A549 (cell line): ENCODE results near the gene CDH4.

Experiments
- BHLHE40 ChIP-seq: IDR thresholded peaks from 2 replicates; pipeline ENCODE4 v1.6.1; 2012; ENCODE audit warnings: low read depth, low read length, inconsistent platforms
- CHD4 ChIP-seq: fragments of 200-600 bp; sonication (generic); IDR thresholded peaks from 2 replicates; pipeline ENCODE4 v1.6.1; 2016; ENCODE audit warnings: antibody characterized with exemption, mild to moderate bottlenecking, borderline replicate concordance
- FOXS1 ChIP-seq: fragments of 250-450 bp; sonication (Bioruptor Pico); IDR thresholded peaks from 2 replicates; pipeline ENCODE4 v1.5.0; 2020; ENCODE audit warnings: mild to moderate bottlenecking, moderate library complexity
- HEYL ChIP-seq: fragments of 250-450 bp; sonication (Bioruptor Pico); IDR thresholded peaks from 2 replicates; pipeline ENCODE4 v1.8.0; 2021; ENCODE audit warnings: mild to moderate bottlenecking, moderate library complexity
- HOXB13 ChIP-seq: fragments of 250-450 bp; sonication (Bioruptor Pico); IDR thresholded peaks from 2 replicates; pipeline ENCODE4 v1.5.0; 2020; ENCODE audit warnings: low read depth, mild to moderate bottlenecking, moderate library complexity
- MAZ ChIP-seq: fragments of 150-350 bp; IDR thresholded peaks from 2 replicates; pipeline ENCODE4 v1.6.1; 2014; ENCODE audit warnings: antibody characterized with exemption, low read depth, low read length, borderline replicate concordance
- PHF8 ChIP-seq: fragments of 200-600 bp; sonication (generic); IDR thresholded peaks from 2 replicates; pipeline ENCODE4 v1.6.1; 2016; ENCODE audit warnings: low read depth, mild to moderate bottlenecking, antibody characterized with exemption, moderate library complexity, borderline replicate concordance
- POLR2A ChIP-seq: IDR thresholded peaks from 2 replicates; pipeline ENCODE4 v1.6.1; 2012; ENCODE audit warnings: mild to moderate bottlenecking, low read length
- SMC3 ChIP-seq: fragments of >200 bp; sonication (Bioruptor Twin); formaldehyde crosslinking; IDR thresholded peaks from 3 replicates; pipeline ENCODE4 v1.6.1; 2018; ENCODE audit warnings: inconsistent platforms
- TF ChIP-seq, protein P1 (sequence below): fragments of >200 bp; sonication (Bioruptor Twin); formaldehyde crosslinking; IDR thresholded peaks from 3 replicates; pipeline ENCODE4 v1.5.1; 2016
- TF ChIP-seq, protein P2 (sequence below): fragments of 450-650 bp; IDR thresholded peaks from 2 replicates; pipeline ENCODE4 v1.6.1; 2014; ENCODE audit warnings: antibody characterized with exemption
- TF ChIP-seq, protein P3 (sequence below): IDR thresholded peaks from 2 replicates; pipeline ENCODE4 v1.6.1; 2012

DNA sequence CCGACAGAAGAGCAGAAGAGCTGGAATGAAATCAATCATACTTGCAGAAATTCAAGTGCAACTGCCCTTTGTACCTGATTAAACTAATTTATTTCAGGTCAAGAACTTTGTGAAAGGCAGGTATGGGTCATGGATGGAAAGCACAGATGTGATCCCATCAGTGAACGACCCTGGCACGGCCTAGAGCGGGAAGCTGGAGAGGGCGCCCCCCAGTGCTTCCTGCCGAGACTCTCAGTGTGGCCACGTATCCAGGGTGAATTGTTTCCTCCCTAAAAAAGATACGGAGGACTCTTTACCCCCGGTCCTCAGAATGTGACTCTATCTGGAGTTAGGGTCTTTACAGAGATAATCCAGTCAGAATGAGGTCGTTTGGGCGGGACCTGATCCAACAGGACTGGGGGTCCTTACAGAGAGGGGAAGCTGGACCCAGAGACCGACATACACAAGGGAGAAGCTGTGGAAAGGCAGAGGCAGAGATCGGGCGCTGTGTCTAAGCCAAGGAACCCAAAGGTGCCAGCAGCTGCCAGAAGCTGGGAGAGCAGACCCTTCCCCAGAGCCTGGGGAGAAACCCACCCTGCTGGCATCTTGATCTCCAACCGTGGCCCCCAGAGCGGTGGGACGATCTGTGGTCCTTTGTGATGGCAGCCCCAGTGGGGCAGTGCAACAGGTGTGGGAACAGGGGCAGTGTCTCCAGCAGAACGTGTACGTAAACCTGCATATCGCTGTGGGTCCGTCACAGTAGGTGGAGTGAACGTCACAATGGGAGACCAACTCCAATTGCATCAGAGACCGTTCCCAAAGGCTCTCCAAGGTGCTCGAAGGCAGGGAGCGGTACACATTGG is 721.7 kb downstream of the CDH4 start:
- TF ChIP-seq, protein P1, sequence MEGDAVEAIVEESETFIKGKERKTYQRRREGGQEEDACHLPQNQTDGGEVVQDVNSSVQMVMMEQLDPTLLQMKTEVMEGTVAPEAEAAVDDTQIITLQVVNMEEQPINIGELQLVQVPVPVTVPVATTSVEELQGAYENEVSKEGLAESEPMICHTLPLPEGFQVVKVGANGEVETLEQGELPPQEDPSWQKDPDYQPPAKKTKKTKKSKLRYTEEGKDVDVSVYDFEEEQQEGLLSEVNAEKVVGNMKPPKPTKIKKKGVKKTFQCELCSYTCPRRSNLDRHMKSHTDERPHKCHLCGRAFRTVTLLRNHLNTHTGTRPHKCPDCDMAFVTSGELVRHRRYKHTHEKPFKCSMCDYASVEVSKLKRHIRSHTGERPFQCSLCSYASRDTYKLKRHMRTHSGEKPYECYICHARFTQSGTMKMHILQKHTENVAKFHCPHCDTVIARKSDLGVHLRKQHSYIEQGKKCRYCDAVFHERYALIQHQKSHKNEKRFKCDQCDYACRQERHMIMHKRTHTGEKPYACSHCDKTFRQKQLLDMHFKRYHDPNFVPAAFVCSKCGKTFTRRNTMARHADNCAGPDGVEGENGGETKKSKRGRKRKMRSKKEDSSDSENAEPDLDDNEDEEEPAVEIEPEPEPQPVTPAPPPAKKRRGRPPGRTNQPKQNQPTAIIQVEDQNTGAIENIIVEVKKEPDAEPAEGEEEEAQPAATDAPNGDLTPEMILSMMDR: no peak
- TF ChIP-seq POLR2A: no peak
- no peak for TF ChIP-seq SMC3
- TF ChIP-seq CHD4: no peak
- TF ChIP-seq MAZ: no peak
- TF ChIP-seq BHLHE40: no peak
- no peak for TF ChIP-seq FOXS1
- no peak for TF ChIP-seq HEYL (CRISPR knock-in tag)
- no peak for TF ChIP-seq PHF8
- TF ChIP-seq, protein P2, sequence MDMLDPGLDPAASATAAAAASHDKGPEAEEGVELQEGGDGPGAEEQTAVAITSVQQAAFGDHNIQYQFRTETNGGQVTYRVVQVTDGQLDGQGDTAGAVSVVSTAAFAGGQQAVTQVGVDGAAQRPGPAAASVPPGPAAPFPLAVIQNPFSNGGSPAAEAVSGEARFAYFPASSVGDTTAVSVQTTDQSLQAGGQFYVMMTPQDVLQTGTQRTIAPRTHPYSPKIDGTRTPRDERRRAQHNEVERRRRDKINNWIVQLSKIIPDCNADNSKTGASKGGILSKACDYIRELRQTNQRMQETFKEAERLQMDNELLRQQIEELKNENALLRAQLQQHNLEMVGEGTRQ: no peak
- TF ChIP-seq, protein P3, sequence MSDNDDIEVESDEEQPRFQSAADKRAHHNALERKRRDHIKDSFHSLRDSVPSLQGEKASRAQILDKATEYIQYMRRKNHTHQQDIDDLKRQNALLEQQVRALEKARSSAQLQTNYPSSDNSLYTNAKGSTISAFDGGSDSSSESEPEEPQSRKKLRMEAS: no peak
- TF ChIP-seq HOXB13 (CRISPR knock-in tag): no peak
